Dendritic cell treated with granulocyte-macrophage colony-stimulating factor and Interleukin-4, amounts not matched to agents 40 ng/mL and 50 ng/mL, for 4 days (primary cell): ENCODE data around the gene ARHGEF3.
"Not testable (repeated sequence)": the region's sequence is repeated elsewhere in the genome, so short reads cannot be mapped to it uniquely, and the experiment has no call there.

Source experiments
- H3K27ac Mint-ChIP-seq: one replicate; pipeline ENCODE4 v1.8.0; 2022; ENCODE audit warnings: mild to moderate bottlenecking, mixed read lengths
- H3K27me3 Mint-ChIP-seq: one replicate; pipeline ENCODE4 v1.8.0; 2022; ENCODE audit warnings: mild to moderate bottlenecking, mixed read lengths
- H3K36me3 Mint-ChIP-seq: one replicate; pipeline ENCODE4 v1.8.0; 2022; ENCODE audit warnings: low read depth, mixed read lengths
- H3K4me1 Mint-ChIP-seq: one replicate; pipeline ENCODE4 v1.8.0; 2022; ENCODE audit warnings: low read depth, mixed read lengths
- H3K4me3 Mint-ChIP-seq: one replicate; pipeline ENCODE4 v1.8.0; 2022; ENCODE audit warnings: mild to moderate bottlenecking, moderate library complexity, mixed read lengths
- H3K9me3 Mint-ChIP-seq: one replicate; pipeline ENCODE4 v1.8.0; 2022; ENCODE audit warnings: mixed read lengths
- intact Hi-C: fragments of 100-400 bp; cut with micrococcal nuclease; formaldehyde crosslinking; loops from one replicate; pipeline ENCODE4 v1.15.0; 2022

Gene ARHGEF3

DNA sequence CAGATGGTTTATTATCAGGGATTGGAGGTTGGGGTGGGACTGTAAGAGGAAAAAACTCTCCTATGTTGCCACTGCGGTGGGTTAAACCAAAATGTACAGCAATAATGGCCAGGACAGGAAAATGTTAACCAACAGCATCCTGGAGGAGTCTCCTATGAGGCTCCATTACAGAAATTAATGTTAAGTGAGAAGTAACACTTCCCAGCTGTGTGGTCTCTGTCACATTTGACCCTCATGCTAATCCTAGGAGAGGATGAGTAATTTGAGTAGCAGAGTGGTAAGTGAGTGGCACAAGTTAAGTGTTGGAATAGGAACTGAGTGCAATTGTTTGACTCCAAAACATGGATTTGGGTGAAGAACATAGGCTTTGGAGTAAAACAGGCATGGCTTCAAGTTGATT, 39.0 kb downstream of the ARHGEF3 start:
- no peaks in the 10 kb centered on the region for H3K27me3 Mint-ChIP-seq
- intact Hi-C loops: no loop called here
- no peaks in the 10 kb centered on the region for H3K36me3 Mint-ChIP-seq
- no peak overlapping the region for H3K4me3 Mint-ChIP-seq
- no peak overlapping the region for H3K27ac Mint-ChIP-seq
- no peaks in the 10 kb centered on the region for H3K9me3 Mint-ChIP-seq
- peaks cover 46% of the 10 kb centered on the region for H3K4me1 Mint-ChIP-seq

- Mint-ChIP-seq H3K4me1 (peaks cover 46% of the 10 kb centered on the region), H3K27ac (no peak overlapping the region), H3K36me3 (no peaks in the 10 kb centered on the region), H3K9me3 (no peaks in the 10 kb centered on the region), H3K4me3 (no peak overlapping the region), H3K27me3 (no peaks in the 10 kb centered on the region)
- intact Hi-C loops: no loop called here
Measured at GRCh38 chr3:56761887-56762651, 39.7 kb downstream of the ARHGEF3 start.

DNA sequence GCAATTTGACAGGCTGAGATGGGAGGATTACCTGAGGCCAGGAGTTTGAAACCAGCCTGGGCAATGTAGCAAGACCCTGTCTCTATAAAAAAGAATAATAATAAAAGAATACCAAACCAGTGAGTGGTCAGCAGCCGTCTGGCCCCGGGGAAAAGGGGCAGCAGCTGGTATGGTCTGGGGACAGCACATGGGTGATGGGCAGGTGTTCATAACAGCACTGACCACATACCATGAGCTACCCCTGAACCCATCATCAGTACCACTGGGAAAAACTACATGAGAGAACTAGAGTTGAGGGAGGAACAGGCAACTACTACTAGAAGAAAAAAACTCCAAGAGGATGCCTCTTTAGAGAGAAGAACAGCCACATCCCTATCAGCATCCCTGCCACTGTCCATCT, 40.7 kb downstream of the ARHGEF3 start:
- H3K36me3 Mint-ChIP-seq: no peaks in the 10 kb centered on the region
- H3K4me3 Mint-ChIP-seq: no peak overlapping the region
- no peaks in the 10 kb centered on the region for H3K9me3 Mint-ChIP-seq
- intact Hi-C loops: no loop called here
- H3K27me3 Mint-ChIP-seq: no peaks in the 10 kb centered on the region
- peaks cover 56% of the 10 kb centered on the region for H3K4me1 Mint-ChIP-seq
- H3K27ac Mint-ChIP-seq: no peak overlapping the region

DNA sequence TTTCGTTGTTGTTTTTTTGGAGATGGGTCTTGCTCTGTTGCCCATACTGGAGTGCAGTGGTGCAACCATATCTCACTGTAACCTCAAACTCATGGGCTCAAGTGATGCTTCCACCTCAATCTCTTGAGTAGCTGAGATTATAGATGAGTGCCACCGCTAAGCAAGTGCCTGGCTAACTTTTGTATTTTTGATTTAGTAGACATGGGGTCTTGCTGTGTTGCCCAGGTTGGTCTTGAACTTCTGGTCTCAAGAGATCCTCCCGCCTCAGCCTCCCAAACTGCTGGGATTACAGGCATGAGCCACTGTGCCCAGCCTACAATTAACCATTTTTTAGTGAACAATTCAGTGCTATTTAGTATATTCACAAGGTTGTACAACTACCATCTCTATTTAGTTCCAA, 42.2 kb downstream of the ARHGEF3 start:
- H3K4me3 Mint-ChIP-seq: no peak overlapping the region
- intact Hi-C loops: no loop called here

GRCh38 chr3:56758539-56758981, 43.2 kb downstream of the ARHGEF3 start:
- no peaks in the 10 kb centered on the region for H3K9me3 Mint-ChIP-seq
- no peaks in the 10 kb centered on the region for H3K27me3 Mint-ChIP-seq
- peak overlapping the region; percentile 67 for H3K27ac Mint-ChIP-seq
- peaks cover 6% of the 10 kb centered on the region for H3K36me3 Mint-ChIP-seq
- intact Hi-C loops: no loop called here
- peak overlapping the region; percentile 17 for H3K4me3 Mint-ChIP-seq
- peaks cover 64% of the 10 kb centered on the region for H3K4me1 Mint-ChIP-seq

More for the DNA sequence above, 42.2 kb downstream of the ARHGEF3 start:
- no peaks in the 10 kb centered on the region for H3K9me3 Mint-ChIP-seq
- peaks cover 61% of the 10 kb centered on the region for H3K4me1 Mint-ChIP-seq
- H3K27ac Mint-ChIP-seq: peak overlapping the region; percentile 67
- H3K27me3 Mint-ChIP-seq: no peaks in the 10 kb centered on the region
- peaks cover 6% of the 10 kb centered on the region for H3K36me3 Mint-ChIP-seq

DNA sequence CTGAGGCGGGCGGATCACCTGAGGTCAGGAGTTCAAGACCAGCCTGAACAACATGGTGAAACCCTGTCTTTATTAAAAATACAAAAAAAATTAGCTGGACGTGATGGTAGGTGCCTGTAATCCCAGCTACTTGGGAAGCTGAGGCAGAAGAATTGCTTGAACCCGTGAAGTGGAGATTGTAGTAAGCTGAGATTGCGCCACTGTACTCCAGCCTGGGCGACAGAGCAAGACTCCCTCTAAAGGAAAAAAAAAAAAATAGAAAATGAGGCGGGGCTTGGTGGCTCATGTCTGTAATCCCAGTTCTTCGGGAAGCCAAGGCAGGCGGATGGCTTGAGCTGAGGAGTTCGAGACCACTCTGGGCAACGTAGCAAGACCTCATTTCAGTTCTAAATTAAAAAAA, 43.7 kb downstream of the ARHGEF3 start:
- Mint-ChIP-seq H3K4me1 (peaks cover 68% of the 10 kb centered on the region), H3K27ac (peak overlapping the region; percentile 67)
- H3K9me3 Mint-ChIP-seq, H3K27me3 Mint-ChIP-seq, intact Hi-C loops, H3K36me3 Mint-ChIP-seq, H3K4me3 Mint-ChIP-seq: not testable (repeated sequence)

DNA sequence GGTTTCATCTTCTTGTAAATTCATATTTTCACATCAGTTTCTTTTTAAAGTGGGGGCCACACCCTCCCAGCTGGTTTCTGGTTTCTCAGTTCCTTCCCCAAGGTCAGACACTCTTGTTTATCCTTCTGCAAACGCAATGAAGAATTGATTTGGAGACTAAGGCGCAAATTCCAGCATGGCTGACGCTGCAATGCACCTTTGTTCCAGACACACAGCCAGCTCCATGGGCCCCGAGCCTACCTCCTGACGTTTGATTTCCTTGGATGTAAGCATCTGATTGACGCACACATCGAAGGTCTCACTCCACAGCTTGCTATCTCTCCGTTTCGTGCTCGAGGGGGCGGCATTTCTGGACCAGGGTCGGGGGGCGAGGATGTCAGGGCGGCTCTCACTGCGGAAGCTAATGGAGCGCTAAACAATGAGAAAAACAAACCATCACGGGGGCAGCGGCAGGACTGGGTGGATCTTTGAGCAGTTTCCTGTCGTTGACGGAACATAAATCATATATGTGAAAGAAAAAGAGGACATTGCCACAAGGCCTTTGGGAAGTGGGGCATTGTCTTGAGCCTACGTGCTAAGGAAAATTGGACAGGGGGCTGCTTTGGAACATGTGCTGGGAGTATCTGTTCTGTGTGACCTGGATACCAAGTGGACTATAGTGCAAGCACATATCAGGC, 46.9 kb downstream of the ARHGEF3 start:
- Mint-ChIP-seq H3K4me3 (peak overlapping the region; percentile 79), H3K27me3 (no peaks in the 10 kb centered on the region), H3K4me1 (peaks cover 68% of the 10 kb centered on the region), H3K9me3 (no peaks in the 10 kb centered on the region), H3K36me3 (peaks cover 31% of the 10 kb centered on the region), H3K27ac (peak overlapping the region; percentile 98)
- intact Hi-C loops: loop anchor here (2.0 kb wide), 1 partner anchor 28 kb away; no protein-coding TSS in a partner anchor

DNA sequence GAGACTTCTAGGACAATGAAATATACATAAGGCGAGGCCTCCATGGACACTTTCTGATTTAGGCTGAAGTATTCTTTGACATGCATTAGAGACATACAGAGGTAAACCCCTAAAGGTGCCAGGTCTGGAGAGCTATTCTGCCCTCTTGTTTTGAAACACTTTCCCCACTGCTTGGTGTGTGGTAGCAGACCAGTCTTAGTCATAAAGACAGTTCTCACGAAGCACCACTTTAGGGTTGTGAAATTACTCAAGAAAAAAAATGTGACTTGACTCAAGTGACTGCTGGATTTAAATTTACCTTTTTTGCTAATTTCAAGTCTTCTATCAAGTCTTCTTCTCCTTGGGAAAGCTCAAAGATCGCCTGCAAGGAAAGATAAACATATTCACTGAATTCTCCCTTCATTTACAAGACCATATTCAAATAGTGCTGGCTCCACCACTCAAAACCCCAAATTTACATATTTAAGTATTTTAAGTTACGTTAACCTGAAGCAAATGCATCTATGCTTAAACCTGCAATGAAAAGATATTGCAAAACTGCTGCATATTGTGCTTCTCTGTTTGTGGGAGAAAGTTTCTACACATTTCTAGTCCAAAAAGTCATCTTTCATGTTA, 48.4 kb downstream of the ARHGEF3 start:
- intact Hi-C loops: loop anchor here (2.0 kb wide), 1 partner anchor 45 kb away; no protein-coding TSS in a partner anchor
- Mint-ChIP-seq H3K27ac (peak overlapping the region; percentile 98), H3K27me3 (no peaks in the 10 kb centered on the region), H3K4me1 (peaks cover 68% of the 10 kb centered on the region), H3K4me3 (no peak overlapping the region), H3K9me3 (no peaks in the 10 kb centered on the region), H3K36me3 (peaks cover 41% of the 10 kb centered on the region)

- intact Hi-C loops: no loop called here
- Mint-ChIP-seq H3K9me3 (no peaks in the 10 kb centered on the region), H3K4me1 (peaks cover 65% of the 10 kb centered on the region), H3K27me3 (no peaks in the 10 kb centered on the region), H3K4me3 (no peak overlapping the region), H3K36me3 (peaks cover 59% of the 10 kb centered on the region), H3K27ac (peak overlapping the region; percentile 61)
Measured at GRCh38 chr3:56751056-56751707, 50.6 kb downstream of the ARHGEF3 start.

DNA sequence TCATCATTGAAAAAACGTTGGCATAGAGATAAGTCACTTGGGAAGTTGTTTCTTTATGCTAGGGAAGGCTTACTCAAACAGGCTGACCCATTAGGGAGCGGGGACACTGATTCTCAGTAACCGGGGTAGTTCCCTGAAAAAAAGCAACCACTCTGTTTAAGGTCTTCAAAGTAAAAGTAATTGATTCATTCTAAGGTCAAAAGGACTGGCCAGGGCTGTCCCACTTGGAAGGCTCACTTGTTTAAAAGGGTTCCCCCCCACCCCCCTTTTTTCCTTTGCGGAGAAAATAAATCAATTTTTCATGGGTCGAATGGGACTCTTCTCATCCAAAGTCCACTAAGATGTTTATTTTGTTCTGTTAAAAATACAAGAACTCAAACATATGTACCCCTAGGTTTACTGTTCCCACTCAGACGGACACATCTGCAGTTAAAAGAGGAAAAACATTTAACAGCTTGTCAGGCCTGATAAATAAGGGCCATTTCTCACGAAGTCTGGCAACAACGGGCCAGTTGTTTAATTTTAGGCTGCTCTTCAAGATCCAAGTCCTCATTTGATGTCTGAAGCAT, 53.0 kb downstream of the ARHGEF3 start:
- Mint-ChIP-seq H3K36me3 (peaks cover 77% of the 10 kb centered on the region), H3K27me3 (no peaks in the 10 kb centered on the region), H3K4me3 (no peak overlapping the region), H3K4me1 (peaks cover 47% of the 10 kb centered on the region), H3K9me3 (no peaks in the 10 kb centered on the region), H3K27ac (peak overlapping the region; percentile 78)
- intact Hi-C loops: no loop called here

- no peaks in the 10 kb centered on the region for H3K9me3 Mint-ChIP-seq
- no peak overlapping the region for H3K27ac Mint-ChIP-seq
- H3K27me3 Mint-ChIP-seq: no peaks in the 10 kb centered on the region
- intact Hi-C loops: no loop called here
- peaks cover 82% of the 10 kb centered on the region for H3K36me3 Mint-ChIP-seq
- no peak overlapping the region for H3K4me3 Mint-ChIP-seq
- peaks cover 31% of the 10 kb centered on the region for H3K4me1 Mint-ChIP-seq
Measured at GRCh38 chr3:56747150-56747549, 54.6 kb downstream of the ARHGEF3 start.

DNA sequence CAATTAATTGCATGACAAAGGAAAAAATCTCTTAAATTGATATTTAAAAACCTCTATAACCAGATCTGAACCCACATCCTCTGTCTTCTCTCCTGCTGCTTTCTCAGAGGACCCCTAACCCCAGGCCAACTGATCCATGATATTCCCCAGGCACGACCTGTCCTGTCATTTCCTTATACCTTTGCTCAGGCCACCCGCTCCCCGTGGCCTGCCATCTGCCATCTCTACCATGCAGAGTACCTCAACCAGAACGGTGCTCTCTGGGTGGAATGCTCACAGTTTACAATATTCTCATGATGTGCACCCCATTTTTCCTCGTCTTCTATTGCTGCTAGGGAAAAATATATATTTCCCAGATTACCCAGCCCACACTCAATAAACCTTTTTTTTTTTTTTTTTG, 57.7 kb downstream of the ARHGEF3 start:
- Mint-ChIP-seq H3K27me3 (no peaks in the 10 kb centered on the region), H3K4me1 (peaks cover 12% of the 10 kb centered on the region), H3K27ac (no peak overlapping the region), H3K9me3 (no peaks in the 10 kb centered on the region), H3K4me3 (no peak overlapping the region), H3K36me3 (peaks cover 74% of the 10 kb centered on the region)
- intact Hi-C loops: no loop called here

- Mint-ChIP-seq H3K4me1 (peaks cover 1% of the 10 kb centered on the region), H3K4me3 (no peak overlapping the region), H3K9me3 (no peaks in the 10 kb centered on the region), H3K27me3 (no peaks in the 10 kb centered on the region), H3K36me3 (peaks cover 80% of the 10 kb centered on the region), H3K27ac (no peak overlapping the region)
- intact Hi-C loops: no loop called here
Measured at GRCh38 chr3:56742887-56743286, 58.9 kb downstream of the ARHGEF3 start.
